NCI-H2196 treated with DMSO at 0.1 percent for 48 hours (cell line): ENCODE results near the gene KCNJ9.
"Not testable (repeated sequence)": the region's sequence is repeated elsewhere in the genome, so short reads cannot be mapped to it uniquely, and the experiment has no call there.

Source experiments
- DNase-seq: peaks from one replicate; lab custom pipeline; 2025; ENCODE audit not compliant: unreplicated experiment; lab: John Stamatoyannopoulos, UW

The KCNJ9 gene

GRCh38 chr1:160101717-160102522 is 20.6 kb downstream of the KCNJ9 start:
- no peak for DNase-seq

- no peak for DNase-seq
These were observed 22.5 kb downstream of the KCNJ9 start for GRCh38 chr1:160103658-160104408.

GRCh38 chr1:160104486-160104885 is 23.1 kb downstream of the KCNJ9 start:
- no peak for DNase-seq

- DNase-seq: no peak
These were observed 23.8 kb downstream of the KCNJ9 start for GRCh38 chr1:160105155-160105554.

GRCh38 chr1:160107512-160107911 is 26.2 kb downstream of the KCNJ9 start:
- no peak for DNase-seq

- no peak for DNase-seq
These were observed 27.7 kb downstream of the KCNJ9 start for GRCh38 chr1:160108888-160109662.

- no peak for DNase-seq
These were observed 28.3 kb downstream of the KCNJ9 start for GRCh38 chr1:160109686-160110085.

- not testable (repeated sequence) for DNase-seq
These were observed 30.1 kb downstream of the KCNJ9 start for GRCh38 chr1:160111462-160111861.

- DNase-seq: no peak
These were observed 31.0 kb downstream of the KCNJ9 start for GRCh38 chr1:160112357-160112756.

GRCh38 chr1:160113407-160113806 is 32.1 kb downstream of the KCNJ9 start:
- no peak for DNase-seq

GRCh38 chr1:160114085-160114484 is 32.7 kb downstream of the KCNJ9 start:
- no peak for DNase-seq

GRCh38 chr1:160115545-160116282 is 34.4 kb downstream of the KCNJ9 start, which contains the start of gene ATP1A2:
TSS of gene ATP1A2 (plus strand) at chr1:160115759. CDS start at chr1:160115862, 103 bp downstream.
- no peak for DNase-seq

- DNase-seq: no peak
These were observed 35.2 kb downstream of the KCNJ9 start for GRCh38 chr1:160116283-160117147.

- no peak for DNase-seq
These were observed 36.0 kb downstream of the KCNJ9 start for GRCh38 chr1:160117300-160117699.

- no peak for DNase-seq
These were observed 36.4 kb downstream of the KCNJ9 start for GRCh38 chr1:160117709-160118183.

GRCh38 chr1:160118928-160119327 is 37.6 kb downstream of the KCNJ9 start:
- no peak for DNase-seq

- DNase-seq: no peak
These were observed 39.5 kb downstream of the KCNJ9 start for GRCh38 chr1:160120797-160121196.

- no peak for DNase-seq
These were observed 40.0 kb downstream of the KCNJ9 start for GRCh38 chr1:160121388-160121787.

- DNase-seq: no peak
These were observed 41.7 kb downstream of the KCNJ9 start for GRCh38 chr1:160122978-160123495.
